HL-60 (cell line): ENCODE results near the gene OR2T6.

Experiments used
- POLR2AphosphoS5 ChIP-seq: IDR thresholded peaks from 2 replicates; pipeline ENCODE4 v1.6.1; 2012; ENCODE audit warnings: low read depth
- SPI1 ChIP-seq: IDR thresholded peaks from 2 replicates; pipeline ENCODE4 v1.6.1; 2012; ENCODE audit warnings: low read depth, mild to moderate bottlenecking, borderline replicate concordance
- TF ChIP-seq, protein P1 (sequence below): IDR thresholded peaks from 2 replicates; pipeline ENCODE4 v1.6.1; 2012; ENCODE audit warnings: low read depth; ENCODE audit not compliant: insufficient replicate concordance
- TF ChIP-seq, protein P2 (sequence below): IDR thresholded peaks from one replicate; pipeline ENCODE4 v1.5.1; 2011; ENCODE audit warnings: low read length, control low read depth, inconsistent platforms; ENCODE audit not compliant: insufficient read depth

DNA sequence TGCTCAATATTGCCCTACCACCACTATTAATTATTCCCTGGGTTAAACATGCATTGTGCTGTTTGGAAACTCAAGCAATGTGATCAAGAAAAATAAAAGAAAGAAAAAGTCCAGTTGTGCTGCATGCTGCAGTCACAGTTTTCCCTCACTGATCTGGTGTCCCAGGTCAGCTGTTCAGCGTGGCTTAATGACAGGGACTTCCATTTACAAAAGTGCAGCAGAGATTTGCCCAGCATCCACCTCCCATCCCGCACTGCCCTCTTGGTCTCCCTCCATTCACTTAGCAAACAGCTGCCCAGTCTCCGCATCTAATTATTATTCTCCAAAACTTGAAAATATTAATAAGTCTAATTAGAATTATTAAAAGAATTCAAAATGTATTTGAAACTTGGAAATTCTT, 16.1 kb upstream of the OR2T6 start:
- TF ChIP-seq, protein P1, sequence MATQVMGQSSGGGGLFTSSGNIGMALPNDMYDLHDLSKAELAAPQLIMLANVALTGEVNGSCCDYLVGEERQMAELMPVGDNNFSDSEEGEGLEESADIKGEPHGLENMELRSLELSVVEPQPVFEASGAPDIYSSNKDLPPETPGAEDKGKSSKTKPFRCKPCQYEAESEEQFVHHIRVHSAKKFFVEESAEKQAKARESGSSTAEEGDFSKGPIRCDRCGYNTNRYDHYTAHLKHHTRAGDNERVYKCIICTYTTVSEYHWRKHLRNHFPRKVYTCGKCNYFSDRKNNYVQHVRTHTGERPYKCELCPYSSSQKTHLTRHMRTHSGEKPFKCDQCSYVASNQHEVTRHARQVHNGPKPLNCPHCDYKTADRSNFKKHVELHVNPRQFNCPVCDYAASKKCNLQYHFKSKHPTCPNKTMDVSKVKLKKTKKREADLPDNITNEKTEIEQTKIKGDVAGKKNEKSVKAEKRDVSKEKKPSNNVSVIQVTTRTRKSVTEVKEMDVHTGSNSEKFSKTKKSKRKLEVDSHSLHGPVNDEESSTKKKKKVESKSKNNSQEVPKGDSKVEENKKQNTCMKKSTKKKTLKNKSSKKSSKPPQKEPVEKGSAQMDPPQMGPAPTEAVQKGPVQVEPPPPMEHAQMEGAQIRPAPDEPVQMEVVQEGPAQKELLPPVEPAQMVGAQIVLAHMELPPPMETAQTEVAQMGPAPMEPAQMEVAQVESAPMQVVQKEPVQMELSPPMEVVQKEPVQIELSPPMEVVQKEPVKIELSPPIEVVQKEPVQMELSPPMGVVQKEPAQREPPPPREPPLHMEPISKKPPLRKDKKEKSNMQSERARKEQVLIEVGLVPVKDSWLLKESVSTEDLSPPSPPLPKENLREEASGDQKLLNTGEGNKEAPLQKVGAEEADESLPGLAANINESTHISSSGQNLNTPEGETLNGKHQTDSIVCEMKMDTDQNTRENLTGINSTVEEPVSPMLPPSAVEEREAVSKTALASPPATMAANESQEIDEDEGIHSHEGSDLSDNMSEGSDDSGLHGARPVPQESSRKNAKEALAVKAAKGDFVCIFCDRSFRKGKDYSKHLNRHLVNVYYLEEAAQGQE = no peak
- TF ChIP-seq, protein P2, sequence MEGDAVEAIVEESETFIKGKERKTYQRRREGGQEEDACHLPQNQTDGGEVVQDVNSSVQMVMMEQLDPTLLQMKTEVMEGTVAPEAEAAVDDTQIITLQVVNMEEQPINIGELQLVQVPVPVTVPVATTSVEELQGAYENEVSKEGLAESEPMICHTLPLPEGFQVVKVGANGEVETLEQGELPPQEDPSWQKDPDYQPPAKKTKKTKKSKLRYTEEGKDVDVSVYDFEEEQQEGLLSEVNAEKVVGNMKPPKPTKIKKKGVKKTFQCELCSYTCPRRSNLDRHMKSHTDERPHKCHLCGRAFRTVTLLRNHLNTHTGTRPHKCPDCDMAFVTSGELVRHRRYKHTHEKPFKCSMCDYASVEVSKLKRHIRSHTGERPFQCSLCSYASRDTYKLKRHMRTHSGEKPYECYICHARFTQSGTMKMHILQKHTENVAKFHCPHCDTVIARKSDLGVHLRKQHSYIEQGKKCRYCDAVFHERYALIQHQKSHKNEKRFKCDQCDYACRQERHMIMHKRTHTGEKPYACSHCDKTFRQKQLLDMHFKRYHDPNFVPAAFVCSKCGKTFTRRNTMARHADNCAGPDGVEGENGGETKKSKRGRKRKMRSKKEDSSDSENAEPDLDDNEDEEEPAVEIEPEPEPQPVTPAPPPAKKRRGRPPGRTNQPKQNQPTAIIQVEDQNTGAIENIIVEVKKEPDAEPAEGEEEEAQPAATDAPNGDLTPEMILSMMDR = no peak
- TF ChIP-seq POLR2AphosphoS5 (no peak), SPI1 (no peak)
